ENCODE results near the gene JHY. TPM values are rescaled to one million over a fixed set of nuclear protein-coding genes. Genes with fewer than 3 reads are reported as not detected.

JHY gene
- total RNA-seq (2022; extraction: Qiagen RNA extraction): 2.9 to 3.9 TPM (median 3.3 TPM) in 5 replicates

DNA sequence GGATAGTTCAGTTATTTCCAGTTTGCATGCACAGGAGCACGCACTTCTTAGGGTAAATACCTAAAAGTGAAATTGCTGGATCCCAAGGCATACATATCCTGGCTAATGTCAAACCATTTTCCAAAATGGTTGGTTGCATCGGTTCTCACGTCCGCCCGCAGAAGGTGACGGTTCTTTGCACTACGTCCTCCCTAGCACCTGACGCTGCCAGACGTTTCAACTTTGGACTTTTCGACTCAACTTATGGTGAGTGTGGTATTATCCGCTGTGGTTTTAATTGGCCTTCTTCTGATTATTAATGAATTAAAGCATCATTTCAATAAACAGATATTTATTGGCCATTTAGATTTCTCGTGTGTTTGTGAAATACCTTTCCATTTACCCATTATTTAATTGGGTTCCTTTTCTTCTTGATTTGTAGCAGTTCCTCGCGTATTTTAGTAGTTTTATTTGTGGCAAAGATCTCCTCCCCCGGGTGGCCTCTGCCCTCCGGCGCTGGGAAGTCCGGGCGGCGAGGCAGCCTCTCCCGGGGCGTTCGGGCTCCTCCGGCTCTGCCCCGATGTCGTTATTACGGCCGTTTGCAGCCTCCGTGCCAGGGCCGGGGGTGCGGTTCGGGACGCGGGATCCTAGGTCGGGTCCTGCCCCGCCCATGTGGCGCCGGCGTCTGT, at the start of gene JHY:
Gene JHY, plus strand, starts transcription at position 571 of the 668 bp plus-strand sequence. CDS start 3,091 bp downstream, outside the sequence.

GRCh38 chr11:122981388-122982264, 99.1 kb downstream of the JHY start, which contains the start of gene BSX:
BSX (minus strand) TSS chr11:122981834; CDS start chr11:122981671, 163 bp downstream.

Other genes starting within 250 kb of the JHY start
- gene UBASH3B, start 227.0 kb upstream of the JHY start, total RNA-seq (2022; extraction: Qiagen RNA extraction): 31.4 to 40.2 TPM (median 37.8 TPM) in 5 replicates
- 0.06 to 0.11 TPM in 2 of 5 replicates, not detected in the others for gene CRTAM, start 44.3 kb upstream of the JHY start, total RNA-seq (2022; extraction: Qiagen RNA extraction)
- gene BSX, start 99.1 kb downstream of the JHY start, total RNA-seq (2022; extraction: Qiagen RNA extraction): not detected in 5 replicates
- 1,366 to 2,153 TPM (median 1,420 TPM) in 5 replicates for gene HSPA8, start 179.4 kb downstream of the JHY start, total RNA-seq (2022; extraction: Qiagen RNA extraction)